ENCODE data around the gene CTIF. TPM values are rescaled to one million over a fixed set of nuclear protein-coding genes. Genes with fewer than 3 reads are reported as not detected.

The CTIF gene
- total RNA-seq, 4 donors from 2014 or later, result 29.0 to 61.5 (median 37.7) TPM

DNA sequence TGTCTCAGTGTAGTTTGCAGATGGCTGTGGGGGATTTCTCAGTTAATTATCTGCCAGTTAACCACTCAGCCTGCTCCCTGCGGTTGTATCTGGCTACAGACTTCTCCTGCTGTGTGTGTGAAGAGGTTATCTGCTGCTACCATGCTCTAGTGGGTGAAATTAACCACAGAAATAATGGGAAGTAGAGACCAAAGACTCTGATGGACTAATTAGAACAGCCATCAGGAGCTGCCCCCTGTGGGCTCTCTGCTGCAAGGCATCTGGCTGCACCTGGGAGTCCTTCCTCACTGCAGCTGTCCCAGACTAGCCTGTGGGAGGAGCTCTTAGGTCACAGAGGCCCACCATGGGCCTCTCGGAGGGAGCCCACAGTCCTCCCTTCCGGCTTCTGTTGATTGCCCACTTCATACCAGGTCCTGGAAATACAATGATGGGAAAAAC, 66.6 kb downstream of the CTIF start:
- 72% methylated on average over 3 of the region's 3 CpGs for WGBS
- no peak overlapping the region for H3K27ac ChIP-seq
- H3K9me3 ChIP-seq, result no peaks in the 10 kb centered on the region
- no peaks in the 10 kb centered on the region for H3K4me1 ChIP-seq
- H3K36me3 ChIP-seq, result no peaks in the 10 kb centered on the region
- no peak overlapping the region for H3K4me3 ChIP-seq
- TF ChIP-seq, protein P1, sequence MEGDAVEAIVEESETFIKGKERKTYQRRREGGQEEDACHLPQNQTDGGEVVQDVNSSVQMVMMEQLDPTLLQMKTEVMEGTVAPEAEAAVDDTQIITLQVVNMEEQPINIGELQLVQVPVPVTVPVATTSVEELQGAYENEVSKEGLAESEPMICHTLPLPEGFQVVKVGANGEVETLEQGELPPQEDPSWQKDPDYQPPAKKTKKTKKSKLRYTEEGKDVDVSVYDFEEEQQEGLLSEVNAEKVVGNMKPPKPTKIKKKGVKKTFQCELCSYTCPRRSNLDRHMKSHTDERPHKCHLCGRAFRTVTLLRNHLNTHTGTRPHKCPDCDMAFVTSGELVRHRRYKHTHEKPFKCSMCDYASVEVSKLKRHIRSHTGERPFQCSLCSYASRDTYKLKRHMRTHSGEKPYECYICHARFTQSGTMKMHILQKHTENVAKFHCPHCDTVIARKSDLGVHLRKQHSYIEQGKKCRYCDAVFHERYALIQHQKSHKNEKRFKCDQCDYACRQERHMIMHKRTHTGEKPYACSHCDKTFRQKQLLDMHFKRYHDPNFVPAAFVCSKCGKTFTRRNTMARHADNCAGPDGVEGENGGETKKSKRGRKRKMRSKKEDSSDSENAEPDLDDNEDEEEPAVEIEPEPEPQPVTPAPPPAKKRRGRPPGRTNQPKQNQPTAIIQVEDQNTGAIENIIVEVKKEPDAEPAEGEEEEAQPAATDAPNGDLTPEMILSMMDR (IDR thresholded peaks at IDR 0.05), result no peak
- no peak for TF ChIP-seq POLR2AphosphoS5 (IDR thresholded peaks at IDR 0.05)
- TF ChIP-seq POLR2A (IDR thresholded peaks at IDR 0.05), result no peak
- TF ChIP-seq EP300 (IDR thresholded peaks at IDR 0.05), result no peak
- DNase-seq (ENCODE audit: low spot score in 2 of 2), result no peak
- H3K27me3 ChIP-seq, result no peaks in the 10 kb centered on the region

DNA sequence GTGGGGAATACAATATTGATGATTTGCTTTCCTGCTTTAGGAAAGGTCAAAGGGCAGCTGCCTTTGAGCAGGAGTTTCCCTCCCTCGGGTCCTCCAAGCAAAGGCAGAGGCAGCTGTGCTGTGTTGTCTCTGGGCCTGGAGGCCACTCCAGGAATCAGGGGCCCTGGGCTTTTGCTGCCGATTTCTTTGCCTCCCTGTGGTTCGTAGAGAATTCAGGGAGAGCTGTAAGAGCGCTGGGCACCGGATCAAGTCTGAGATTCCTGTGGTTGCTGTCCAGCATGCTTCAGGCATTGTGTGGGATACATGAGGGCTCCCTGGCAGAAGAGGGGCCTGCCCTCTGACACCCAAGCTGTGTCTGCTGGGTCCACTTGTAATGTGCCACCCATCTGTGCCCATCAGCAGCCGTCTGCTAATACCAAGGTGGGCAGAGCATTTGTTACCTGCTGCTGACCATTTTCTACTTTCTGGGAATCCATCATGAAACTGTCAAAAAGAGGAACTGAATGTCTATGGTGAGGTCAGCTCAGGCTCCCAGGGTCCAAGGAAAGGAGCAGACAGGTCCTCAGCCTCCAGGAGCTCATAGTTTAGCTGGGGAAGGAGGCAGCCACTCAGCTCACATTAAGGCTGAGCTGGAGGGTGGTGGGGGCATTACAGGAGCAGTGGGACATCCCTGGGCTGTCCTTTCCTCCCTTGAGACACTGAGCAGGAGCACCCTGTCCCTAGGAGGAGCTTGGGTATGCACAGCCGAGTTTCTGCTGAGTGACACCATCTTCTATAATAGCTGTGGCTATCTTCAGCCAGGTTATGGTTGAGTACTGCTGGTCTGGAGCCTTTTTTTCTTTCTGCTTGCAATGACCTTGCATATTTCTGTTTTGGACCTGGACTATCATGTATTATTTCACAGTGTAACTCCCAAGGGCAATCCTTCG, 68.5 kb downstream of the CTIF start:
- no peaks in the 10 kb centered on the region for H3K9me3 ChIP-seq
- no peaks in the 10 kb centered on the region for H3K36me3 ChIP-seq
- DNase-seq (ENCODE audit: low spot score in 2 of 2), result no peak
- H3K4me1 ChIP-seq, result no peaks in the 10 kb centered on the region
- TF ChIP-seq EP300 (IDR thresholded peaks at IDR 0.05), result no peak
- H3K4me3 ChIP-seq, result no peak overlapping the region
- 70% methylated on average over 8 of the region's 8 CpGs for WGBS
- no peak overlapping the region for H3K27ac ChIP-seq
- peaks cover 3% of the 10 kb centered on the region for H3K27me3 ChIP-seq

DNA sequence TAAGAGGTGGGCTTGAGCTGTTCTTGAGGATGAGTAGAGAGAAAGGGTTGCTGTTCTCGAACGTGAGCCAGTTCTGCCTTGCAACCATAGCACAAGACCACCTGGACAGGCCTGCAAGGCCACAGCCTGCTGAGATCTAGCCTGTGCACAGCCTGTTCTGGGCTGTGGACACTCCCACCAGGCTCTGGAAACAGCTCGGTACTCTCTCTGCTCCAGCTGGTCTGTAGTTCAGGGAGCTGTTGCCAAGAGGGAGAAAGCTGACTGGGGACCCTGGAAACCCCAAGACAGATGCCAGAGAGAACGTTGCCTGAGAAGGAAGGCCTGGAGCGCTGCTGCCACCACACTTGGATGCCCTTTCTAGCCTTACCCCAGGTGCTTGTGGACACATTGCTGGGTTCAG, 69.8 kb downstream of the CTIF start:
- H3K4me3 ChIP-seq, result no peak overlapping the region
- WGBS, result 62% methylated on average over 5 of the region's 5 CpGs
- no peak for TF ChIP-seq POLR2A (IDR thresholded peaks at IDR 0.05)
- TF ChIP-seq, protein P1 (IDR thresholded peaks at IDR 0.05), result no peak
- TF ChIP-seq POLR2AphosphoS5 (IDR thresholded peaks at IDR 0.05), result no peak
- TF ChIP-seq EP300 (IDR thresholded peaks at IDR 0.05), result no peak
- no peaks in the 10 kb centered on the region for H3K36me3 ChIP-seq
- no peaks in the 10 kb centered on the region for H3K4me1 ChIP-seq
- no peak overlapping the region for H3K27ac ChIP-seq
- no peaks in the 10 kb centered on the region for H3K9me3 ChIP-seq
- no peak for DNase-seq (ENCODE audit: low spot score in 2 of 2)
- peaks cover 6% of the 10 kb centered on the region for H3K27me3 ChIP-seq

DNA sequence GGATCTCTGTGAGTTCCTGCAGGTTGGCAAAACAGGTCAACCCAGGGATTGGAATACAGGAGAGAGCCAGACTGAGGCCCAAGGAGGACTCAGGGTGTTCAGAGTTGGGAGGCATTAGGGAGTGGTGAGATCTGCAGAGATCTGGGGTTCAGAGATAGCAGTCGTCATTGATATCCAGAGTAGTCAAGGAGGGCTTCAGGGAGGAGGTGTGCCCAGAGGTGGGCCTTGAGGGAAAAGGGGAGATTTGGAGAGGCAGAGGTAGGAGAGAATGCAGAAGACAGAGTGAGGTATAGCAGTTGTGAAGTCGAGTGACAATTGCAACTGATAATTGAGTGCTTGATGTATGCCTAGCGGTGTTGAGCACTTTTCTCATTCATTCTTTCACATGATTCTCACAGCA, 70.3 kb downstream of the CTIF start:
- TF ChIP-seq POLR2A (IDR thresholded peaks at IDR 0.05), result no peak
- TF ChIP-seq POLR2AphosphoS5 (IDR thresholded peaks at IDR 0.05), result no peak
- TF ChIP-seq, protein P1 (IDR thresholded peaks at IDR 0.05), result no peak
- no peak for TF ChIP-seq EP300 (IDR thresholded peaks at IDR 0.05)
- H3K4me3 ChIP-seq, result no peak overlapping the region

DNA sequence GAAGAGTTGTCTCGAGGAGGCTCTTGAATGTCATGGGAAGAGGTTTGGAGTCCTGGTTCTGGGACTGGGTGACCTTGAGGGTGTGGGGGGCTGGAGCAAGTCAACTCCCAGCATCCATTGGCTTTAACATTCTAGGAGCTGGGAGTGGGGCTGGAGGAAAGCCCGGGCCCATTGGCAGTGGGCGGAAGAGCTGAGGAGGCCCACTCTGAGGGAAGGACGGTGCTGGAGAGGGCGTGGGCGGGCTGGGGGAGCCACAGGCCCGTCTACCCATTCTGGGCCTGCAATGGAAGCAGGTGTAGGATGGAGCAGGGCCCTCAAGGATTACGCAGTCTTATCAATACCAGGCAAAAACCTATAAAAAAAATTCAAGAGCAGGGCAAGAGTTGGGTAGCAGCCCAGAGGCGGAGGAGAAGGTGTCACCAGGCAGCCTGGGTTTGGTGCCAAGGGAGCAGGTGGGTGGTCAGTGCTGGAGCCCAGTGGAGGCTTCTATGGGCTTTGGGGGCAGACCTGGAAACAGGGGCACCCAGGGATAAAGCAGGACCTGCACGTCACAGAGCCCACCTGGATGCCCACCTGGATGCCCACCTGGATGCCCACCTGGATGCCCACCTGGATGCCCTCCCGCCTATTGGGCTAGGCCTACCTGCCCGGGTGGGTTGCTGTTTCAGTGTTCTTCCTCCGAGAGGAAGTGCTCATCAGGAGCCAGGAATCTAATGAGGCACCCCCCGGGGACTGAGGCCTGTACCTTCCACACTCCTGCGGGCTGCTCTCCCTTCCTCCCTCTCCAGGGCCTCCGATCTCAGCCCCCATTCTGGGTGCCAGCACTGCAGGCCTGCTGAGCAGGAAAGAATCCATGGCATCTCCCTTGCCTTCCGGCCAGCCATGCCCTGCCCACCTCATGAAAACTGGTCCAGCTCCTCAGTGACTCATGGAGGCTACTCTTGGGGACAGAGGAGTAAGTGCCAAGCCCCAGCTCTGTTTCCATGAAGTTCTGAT, 71.3 kb downstream of the CTIF start:
- Histone ChIP-seq H3K9me3 (no peaks in the 10 kb centered on the region), H3K4me3 (no peak overlapping the region), H3K27ac (no peak overlapping the region), H3K4me1 (no peaks in the 10 kb centered on the region), H3K27me3 (peaks cover 6% of the 10 kb centered on the region), H3K36me3 (no peaks in the 10 kb centered on the region)
- TF ChIP-seq, protein P1 (IDR thresholded peaks at IDR 0.05), result no peak
- DNase-seq (ENCODE audit: low spot score in 2 of 2), result no peak
- 92% methylated on average over 14 of the region's 17 CpGs for WGBS

More for the DNA sequence above, 70.3 kb downstream of the CTIF start:
- H3K9me3 ChIP-seq, result no peaks in the 10 kb centered on the region
- no peaks in the 10 kb centered on the region for H3K36me3 ChIP-seq
- no peak overlapping the region for H3K27ac ChIP-seq
- DNase-seq (ENCODE audit: low spot score in 2 of 2), result no peak
- peaks cover 6% of the 10 kb centered on the region for H3K27me3 ChIP-seq
- WGBS, result 93% methylated on average over 3 of the region's 3 CpGs
- no peaks in the 10 kb centered on the region for H3K4me1 ChIP-seq
